Measurements from ENCODE around the gene FBRSL1. TPM values are rescaled to one million over a fixed set of nuclear protein-coding genes. Genes with fewer than 3 reads are reported as not detected.

Gene FBRSL1
- total and polyA plus RNA-seq, 10 donors: 14.3 to 161 (median 49.8) TPM

DNA sequence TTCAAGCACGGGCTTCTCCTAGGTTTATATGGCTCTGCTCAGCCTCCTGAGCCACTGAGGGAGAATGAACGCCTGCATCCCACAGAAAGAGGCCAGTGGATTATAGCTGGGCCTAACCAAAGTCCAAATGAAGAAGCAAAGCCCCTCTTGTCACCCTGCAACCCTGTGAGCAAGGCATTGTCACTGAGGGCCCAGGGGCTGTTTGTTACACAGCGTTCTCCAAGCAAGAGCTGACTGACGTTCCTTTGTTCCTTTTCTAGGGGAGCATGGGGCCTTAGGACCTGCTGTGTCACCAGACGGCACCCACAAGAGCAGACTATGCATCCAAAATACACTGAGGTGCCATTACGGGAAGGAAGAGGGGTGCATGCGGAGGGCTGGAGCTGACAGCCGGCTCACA is 4.3 kb upstream of the FBRSL1 start:
- H3K36me3 ChIP-seq: no peaks in the 10 kb centered on the region
- peaks cover 0 to 10% (median 0%) of the 10 kb centered on the region in 7 donors for H3K27me3 ChIP-seq (replicated peaks in 1 of 7)
- H3K27ac ChIP-seq: no peak overlapping the region
- WGBS, 5 donors: 94 to 98% (median 95%) methylated on average over 8 of the region's 8 CpGs
- no peak overlapping the region for H3K4me3 ChIP-seq
- no peak for DNase-seq
- H3K4me1 ChIP-seq: peaks cover 8 to 47% (median 29%) of the 10 kb centered on the region in 6 donors
- intact Hi-C loops (cut with DNase I; ENCODE audit: low total_unique reads): no loop called here
- H3K9me3 ChIP-seq: no peaks in the 10 kb centered on the region
- TF ChIP-seq POLR2AphosphoS5 (IDR thresholded peaks at IDR 0.05): no peak
- no peak for TF ChIP-seq CTCF (IDR thresholded peaks at IDR 0.05 in 8 of 11, conservative IDR thresholded peaks at IDR 0.05 in 3 of 11)
- no peak for TF ChIP-seq POLR2A (IDR thresholded peaks at IDR 0.05)

DNA sequence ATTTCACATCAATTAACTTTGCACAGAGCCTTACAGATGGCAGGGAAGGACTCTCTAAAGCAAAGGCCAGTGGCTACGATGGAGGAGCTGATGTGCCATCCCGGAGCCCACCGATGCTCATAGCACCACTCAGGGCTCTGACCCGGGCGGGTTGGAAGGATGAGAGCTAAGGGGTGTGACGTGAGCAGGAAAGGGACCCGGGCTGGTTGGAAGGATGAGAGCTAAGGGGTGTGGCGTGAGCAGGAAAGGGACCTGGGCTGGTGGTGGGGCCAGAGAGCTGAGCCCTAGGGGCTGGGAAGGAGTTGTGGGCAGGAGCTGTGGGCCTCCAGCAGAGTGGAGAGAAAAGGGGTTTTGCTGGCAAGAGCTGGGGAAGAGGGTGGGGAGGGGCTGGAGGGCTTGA is 3.8 kb upstream of the FBRSL1 start:
- Histone ChIP-seq H3K9me3 (no peaks in the 10 kb centered on the region), H3K4me3 (no peak overlapping the region), H3K27me3 (replicated peaks in 1 of 7) (peaks cover 0 to 4% (median 0%) of the 10 kb centered on the region in 7 donors), H3K36me3 (no peaks in the 10 kb centered on the region), H3K27ac (peak overlapping the region in 1 of 8 donors; percentile 98), H3K4me1 (peaks cover 9 to 47% (median 31%) of the 10 kb centered on the region in 6 donors)
- no peak for DNase-seq
- TF ChIP-seq CTCF (IDR thresholded peaks at IDR 0.05 in 8 of 11, conservative IDR thresholded peaks at IDR 0.05 in 3 of 11): no peak
- no peak for TF ChIP-seq POLR2AphosphoS5 (IDR thresholded peaks at IDR 0.05)
- TF ChIP-seq POLR2A (IDR thresholded peaks at IDR 0.05): no peak
- 75 to 82% (median 77%) methylated on average over 8 of the region's 8 CpGs for WGBS, 5 donors
- intact Hi-C loops (cut with DNase I; ENCODE audit: low total_unique reads): no loop called here

GRCh38 chr12:132486576-132486975 is 3.4 kb upstream of the FBRSL1 start:
- Histone ChIP-seq H3K27ac (peak overlapping the region in 1 of 8 donors; percentile 98), H3K27me3 (replicated peaks in 1 of 7) (peaks cover 0 to under 1% (median 0%) of the 10 kb centered on the region in 7 donors), H3K9me3 (no peaks in the 10 kb centered on the region), H3K36me3 (no peaks in the 10 kb centered on the region), H3K4me1 (peaks cover 13 to 47% (median 33%) of the 10 kb centered on the region in 6 donors), H3K4me3 (no peak overlapping the region)
- intact Hi-C loops (cut with DNase I; ENCODE audit: low total_unique reads): no loop called here
- DNase-seq: no peak
- TF ChIP-seq POLR2A (IDR thresholded peaks at IDR 0.05) (no peak), POLR2AphosphoS5 (IDR thresholded peaks at IDR 0.05) (no peak), CTCF (IDR thresholded peaks at IDR 0.05 in 8 of 11, conservative IDR thresholded peaks at IDR 0.05 in 3 of 11) (no peak)
- WGBS, 5 donors: 77 to 88% (median 83%) methylated on average over 17 of the region's 17 CpGs

- TF ChIP-seq POLR2AphosphoS5 (IDR thresholded peaks at IDR 0.05): no peak
- TF ChIP-seq POLR2A (IDR thresholded peaks at IDR 0.05): no peak
- TF ChIP-seq CTCF (IDR thresholded peaks at IDR 0.05 in 8 of 11, conservative IDR thresholded peaks at IDR 0.05 in 3 of 11): no peak
- Histone ChIP-seq H3K27me3 (replicated peaks in 1 of 7) (no peaks in the 10 kb centered on the region), H3K9me3 (no peaks in the 10 kb centered on the region), H3K4me3 (no peak overlapping the region), H3K27ac (peak overlapping the region in 3 of 8 donors; percentile 96 to 98 (median 98)), H3K4me1 (peaks cover 21 to 47% (median 37%) of the 10 kb centered on the region in 6 donors), H3K36me3 (no peaks in the 10 kb centered on the region)
- WGBS, 5 donors: 86 to 93% (median 90%) methylated on average over 8 to 14 of the region's 14 CpGs
- no peak for DNase-seq
- intact Hi-C loops (cut with DNase I; ENCODE audit: low total_unique reads): no loop called here
Measured at GRCh38 chr12:132487311-132487741, 2.6 kb upstream of the FBRSL1 start.
